T-helper 2 cell (primary cell): ENCODE measurements around the gene FOXF1.

Source experiments
- DNase-seq, 5 experiments: peaks; one replicate each; pipeline versions ENCODE4 v3.0.0 to v3.0.0-alpha.2; 2012 to 2022

Gene FOXF1

GRCh38 chr16:86558355-86559193 lies 48.2 kb downstream of the FOXF1 start:
- DNase-seq = no peak

DNA sequence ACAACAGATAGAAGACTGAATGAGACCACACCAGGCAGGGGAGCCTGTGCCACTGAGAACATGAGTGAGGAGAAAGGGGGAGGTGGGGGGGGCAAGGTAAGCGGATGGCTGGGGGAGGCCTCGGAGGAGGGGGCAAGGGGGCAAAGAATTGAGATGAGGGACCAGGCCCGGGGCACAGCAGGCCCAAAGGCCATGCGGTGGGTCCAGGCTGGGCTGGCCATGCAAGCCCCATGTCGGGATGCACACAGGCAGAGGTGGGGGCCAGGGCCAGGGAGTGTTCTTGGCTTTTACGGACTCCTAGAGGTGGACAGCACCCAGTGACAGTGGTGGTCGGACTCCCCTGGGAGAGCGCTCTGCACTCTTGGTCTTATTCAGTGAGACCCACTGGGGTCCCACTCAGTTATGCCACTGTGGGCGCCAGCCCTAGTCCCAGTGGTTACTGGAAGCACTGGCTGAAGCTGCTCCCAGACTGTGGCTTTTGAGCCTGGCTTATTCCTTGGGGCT lies 49.5 kb downstream of the FOXF1 start:
- no peak for DNase-seq

DNA sequence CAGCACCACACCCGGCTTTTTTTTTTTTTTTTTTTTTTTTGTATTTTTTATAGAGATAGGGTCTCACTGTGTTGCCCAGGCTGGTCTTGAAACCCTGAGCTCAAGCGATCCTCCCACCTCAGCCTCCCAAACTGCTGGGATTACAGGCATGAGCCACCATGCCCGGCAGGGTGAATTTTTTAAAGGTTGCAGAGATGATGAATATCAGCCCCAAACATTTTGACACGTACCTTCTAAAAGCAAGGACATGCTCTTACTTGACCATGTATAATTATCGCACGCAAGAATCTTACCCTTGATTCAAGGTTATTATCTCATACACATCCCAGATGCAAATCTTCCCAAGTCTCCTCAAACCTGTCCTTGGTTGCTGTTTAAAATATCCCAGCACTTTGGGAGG lies 52.0 kb downstream of the FOXF1 start:
- no peak for DNase-seq

GRCh38 chr16:86563469-86564345 lies 53.4 kb downstream of the FOXF1 start:
- peak; percentile 63 to 84 (median 79) for DNase-seq
